NCI-H146 (cell line): Measurements from ENCODE around the gene BCAS1.

Experiments
- DNase-seq: peaks from one replicate; lab custom pipeline; 2025; lab: John Stamatoyannopoulos, UW

BCAS1 gene

GRCh38 chr20:54078296-54078984 is 8.0 kb upstream of the BCAS1 start:
- no peak for DNase-seq

GRCh38 chr20:54076259-54076658 is 5.9 kb upstream of the BCAS1 start:
- DNase-seq = no peak

GRCh38 chr20:54075322-54075721 is 4.9 kb upstream of the BCAS1 start:
- DNase-seq = no peak

- DNase-seq = no peak
Observed at GRCh38 chr20:54074511-54074910, 4.1 kb upstream of the BCAS1 start.

GRCh38 chr20:54073288-54073687 is 2.9 kb upstream of the BCAS1 start:
- no peak for DNase-seq

GRCh38 chr20:54069501-54069971 is 858 bp downstream of the BCAS1 start:
- no peak for DNase-seq

- DNase-seq = no peak
Observed at GRCh38 chr20:54068966-54069365, 1.4 kb downstream of the BCAS1 start.

- no peak for DNase-seq
Observed at GRCh38 chr20:54068495-54068894, 1.9 kb downstream of the BCAS1 start.

GRCh38 chr20:54067606-54068174 is 2.7 kb downstream of the BCAS1 start:
- DNase-seq = no peak

GRCh38 chr20:54065601-54066038 is 4.8 kb downstream of the BCAS1 start:
- DNase-seq = no peak

GRCh38 chr20:54064939-54065338 is 5.5 kb downstream of the BCAS1 start:
- no peak for DNase-seq

- no peak for DNase-seq
Observed at GRCh38 chr20:54063992-54064676, 6.3 kb downstream of the BCAS1 start.

- no peak for DNase-seq
Observed at GRCh38 chr20:54063580-54063979, 6.8 kb downstream of the BCAS1 start.

- peak; percentile 4 for DNase-seq
Observed at GRCh38 chr20:54062812-54063280, 7.5 kb downstream of the BCAS1 start.

- no peak for DNase-seq
Observed at GRCh38 chr20:54061101-54061881, 9.1 kb downstream of the BCAS1 start.

- DNase-seq = no peak
Observed at GRCh38 chr20:54059691-54060364, 10.6 kb downstream of the BCAS1 start.

- DNase-seq = no peak
Observed at GRCh38 chr20:54058420-54059139, 11.8 kb downstream of the BCAS1 start.

GRCh38 chr20:54056762-54057639 is 13.4 kb downstream of the BCAS1 start:
- DNase-seq = no peak

- no peak for DNase-seq
Observed at GRCh38 chr20:54054516-54054915, 15.9 kb downstream of the BCAS1 start.

- DNase-seq = no peak
Observed at GRCh38 chr20:54051068-54051467, 19.3 kb downstream of the BCAS1 start.
